ENCODE measurements around the gene FMO4. TPM values are rescaled to one million over a fixed set of nuclear protein-coding genes. Genes with fewer than 3 reads are reported as not detected.
"Not testable (repeated sequence)": the region's sequence is repeated elsewhere in the genome, so short reads cannot be mapped to it uniquely, and the experiment has no call there.

FMO4 gene
- polyA plus RNA-seq, 4 donors, result 4.8 to 24.1 (median 7.5) TPM

GRCh38 chr1:171280599-171280998 lies 33.4 kb upstream of the FMO4 start:
- WGBS, 3 donors, result 84 to 92% (median 87%) methylated on average over 7 of the region's 7 CpGs
- DNase-seq, result no peak
- Histone ChIP-seq H3K27me3 (ENCODE audit: control insufficient read depth in 3 of 3, insufficient read depth in 3 of 3, low read length in 3 of 3) (peaks cover 0 to 1% (median 0%) of the 10 kb centered on the region in 3 donors), H3K9me3 (ENCODE audit: control insufficient read depth in 2 of 2, insufficient read depth in 1 of 2, low read depth in 1 of 2, low read length in 1 of 2) (no peaks in the 10 kb centered on the region), H3K4me3 (ENCODE audit: low read depth in 1 of 3, low read length in 3 of 3) (no peak overlapping the region), H3K4me1 (ENCODE audit: control insufficient read depth in 3 of 3, insufficient read depth in 2 of 3, low read depth in 1 of 3, low read length in 2 of 3) (peaks cover 0 to 1% (median 0%) of the 10 kb centered on the region in 3 donors), H3K36me3 (ENCODE audit: control insufficient read depth in 3 of 3, insufficient read depth in 2 of 3, low read depth in 1 of 3, low read length in 3 of 3) (peaks cover 0 to 6% (median 0%) of the 10 kb centered on the region in 3 donors), H3K27ac (ENCODE audit: low read depth in 1 of 3, low read length in 2 of 3) (no peak overlapping the region)
- FAIRE-seq, result no peak

DNA sequence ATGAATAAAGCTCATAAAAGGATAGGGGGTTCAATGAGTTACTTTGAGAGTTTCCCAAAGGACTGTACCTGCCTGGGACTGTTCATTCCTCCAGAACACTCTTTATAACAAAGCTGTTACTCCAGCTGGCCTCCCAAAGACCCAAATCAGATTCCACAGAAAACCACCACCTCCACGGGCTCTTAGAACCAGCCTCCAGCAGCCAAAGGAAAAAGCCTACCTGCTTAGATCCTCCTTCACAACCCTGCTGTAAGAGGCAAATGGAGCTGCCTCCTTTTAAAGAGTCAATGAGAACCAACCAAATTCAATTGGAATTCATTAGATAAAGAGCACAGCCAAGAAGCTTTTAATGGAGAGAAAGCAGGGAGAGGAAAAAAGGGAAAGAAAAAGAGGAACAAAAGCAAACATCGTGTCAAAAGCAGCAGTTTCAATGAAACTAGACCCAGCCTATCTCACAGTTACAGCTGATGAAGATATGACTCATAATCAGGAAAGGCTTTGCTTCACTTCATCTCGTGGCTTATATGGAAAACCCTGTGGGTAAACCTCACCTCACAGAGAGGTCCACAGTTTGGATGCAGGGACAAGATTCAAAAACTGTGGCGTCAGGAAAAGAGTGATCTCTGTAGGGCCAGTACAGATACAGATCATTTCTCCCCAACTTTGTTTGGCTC lies 27.8 kb upstream of the FMO4 start:
- H3K4me1 ChIP-seq (ENCODE audit: control insufficient read depth in 3 of 3, insufficient read depth in 2 of 3, low read depth in 1 of 3, low read length in 2 of 3), result peaks cover 0 to 47% (median 0%) of the 10 kb centered on the region in 3 donors
- FAIRE-seq (no peak), DNase-seq (peak in 1 of 2 donors; percentile 68)
- WGBS, 3 donors, result 40 to 45% (median 41%) methylated on average over 4 of the region's 4 CpGs
- no peaks in the 10 kb centered on the region for H3K27me3 ChIP-seq (ENCODE audit: control insufficient read depth in 3 of 3, insufficient read depth in 3 of 3, low read length in 3 of 3)
- H3K36me3 ChIP-seq (ENCODE audit: control insufficient read depth in 3 of 3, insufficient read depth in 2 of 3, low read depth in 1 of 3, low read length in 3 of 3), result no peaks in the 10 kb centered on the region
- no peak overlapping the region for H3K4me3 ChIP-seq (ENCODE audit: low read depth in 1 of 3, low read length in 3 of 3)
- peak overlapping the region in 1 of 3 donors; percentile 87 for H3K27ac ChIP-seq (ENCODE audit: low read depth in 1 of 3, low read length in 2 of 3)
- no peaks in the 10 kb centered on the region for H3K9me3 ChIP-seq (ENCODE audit: control insufficient read depth in 2 of 2, insufficient read depth in 1 of 2, low read depth in 1 of 2, low read length in 1 of 2)

DNA sequence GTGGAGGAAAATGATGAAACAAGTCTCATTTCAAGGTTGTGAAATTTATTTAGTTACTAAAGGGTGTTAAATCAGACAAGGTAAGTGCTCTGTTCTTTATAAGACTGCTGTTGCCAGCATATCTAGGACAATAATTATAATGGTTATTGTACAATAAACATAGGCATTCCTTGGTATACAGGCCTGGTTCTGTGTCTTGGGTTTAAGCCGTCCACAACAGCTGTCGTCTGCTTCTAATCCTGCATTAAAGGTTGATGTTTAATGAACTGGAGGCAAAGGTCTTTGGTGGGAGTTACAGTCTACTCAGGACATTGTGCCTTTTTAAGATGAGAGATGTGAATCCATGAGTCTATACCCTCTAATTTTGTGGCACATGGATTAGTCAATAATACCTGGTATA lies 23.4 kb upstream of the FMO4 start:
- Histone ChIP-seq H3K4me3 (ENCODE audit: low read depth in 1 of 3, low read length in 3 of 3) (no peak overlapping the region), H3K4me1 (ENCODE audit: control insufficient read depth in 3 of 3, insufficient read depth in 2 of 3, low read depth in 1 of 3, low read length in 2 of 3) (peaks cover 0 to 61% (median 0%) of the 10 kb centered on the region in 3 donors), H3K27me3 (ENCODE audit: control insufficient read depth in 3 of 3, insufficient read depth in 3 of 3, low read length in 3 of 3) (peaks cover 0 to 3% (median 0%) of the 10 kb centered on the region in 3 donors), H3K9me3 (ENCODE audit: control insufficient read depth in 2 of 2, insufficient read depth in 1 of 2, low read depth in 1 of 2, low read length in 1 of 2) (no peaks in the 10 kb centered on the region), H3K36me3 (ENCODE audit: control insufficient read depth in 3 of 3, insufficient read depth in 2 of 3, low read depth in 1 of 3, low read length in 3 of 3) (no peaks in the 10 kb centered on the region), H3K27ac (ENCODE audit: low read depth in 1 of 3, low read length in 2 of 3) (peak overlapping the region in 1 of 3 donors; percentile 80)
- WGBS, 3 donors, result 21 to 53% (median 42%) methylated on average over 2 of the region's 2 CpGs
- DNase-seq (peak; percentile 11 to 71), FAIRE-seq (no peak)

DNA sequence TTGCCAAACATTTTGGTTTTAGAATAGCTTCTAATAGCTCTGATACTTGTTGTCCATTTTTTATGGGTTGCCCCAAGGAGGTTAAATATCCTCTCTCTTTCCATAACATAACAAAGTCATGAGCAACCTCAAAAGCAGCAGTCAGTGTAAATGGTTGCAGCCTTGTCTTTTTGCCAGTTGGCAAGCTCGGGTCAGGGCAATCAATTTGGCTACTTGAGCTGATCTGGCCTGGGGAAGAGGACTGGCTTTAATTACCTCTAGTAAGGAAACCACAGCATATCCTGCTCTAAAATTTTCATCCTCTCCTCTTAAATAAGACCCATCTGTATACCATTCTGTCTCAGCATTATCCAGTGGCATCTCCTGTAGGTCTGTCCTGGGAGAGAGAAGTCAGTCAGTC lies 21.2 kb upstream of the FMO4 start:
- Histone ChIP-seq H3K4me1 (ENCODE audit: control insufficient read depth in 3 of 3, insufficient read depth in 2 of 3, low read depth in 1 of 3, low read length in 2 of 3) (peaks cover 0 to 42% (median 0%) of the 10 kb centered on the region in 3 donors), H3K4me3 (ENCODE audit: low read depth in 1 of 3, low read length in 3 of 3) (no peak overlapping the region), H3K27me3 (ENCODE audit: control insufficient read depth in 3 of 3, insufficient read depth in 3 of 3, low read length in 3 of 3) (peaks cover 0 to 3% (median 0%) of the 10 kb centered on the region in 3 donors), H3K27ac (ENCODE audit: low read depth in 1 of 3, low read length in 2 of 3) (no peak overlapping the region), H3K9me3 (ENCODE audit: control insufficient read depth in 2 of 2, insufficient read depth in 1 of 2, low read depth in 1 of 2, low read length in 1 of 2) (peaks cover 0 to 12% of the 10 kb centered on the region in 2 donors), H3K36me3 (ENCODE audit: control insufficient read depth in 3 of 3, insufficient read depth in 2 of 3, low read depth in 1 of 3, low read length in 3 of 3) (no peaks in the 10 kb centered on the region)
- DNase-seq (no peak), FAIRE-seq (no peak)
- WGBS, 3 donors, result 36 to 57% (median 52%) methylated on average over 1 of the region's 1 CpG

DNA sequence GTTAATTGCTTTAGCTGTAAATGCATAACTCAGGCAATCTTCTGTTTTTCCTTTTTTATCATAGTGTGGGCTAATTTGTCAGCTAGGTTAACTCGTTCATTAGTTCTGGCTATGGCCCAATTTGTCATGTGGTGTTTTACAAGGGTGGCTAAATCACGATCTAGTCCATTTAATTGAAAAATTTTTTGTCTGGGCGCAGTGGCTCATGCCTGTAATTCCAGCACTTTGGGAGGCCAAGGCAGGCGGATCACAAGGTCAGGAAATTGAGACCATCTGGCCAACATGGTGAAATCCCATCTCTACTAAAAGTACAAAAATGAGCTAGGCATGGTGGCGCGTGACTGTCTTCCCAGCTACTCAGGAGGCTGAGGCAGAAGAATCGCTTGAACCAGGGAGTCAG lies 18.6 kb upstream of the FMO4 start:
- peaks cover 0 to 24% (median 0%) of the 10 kb centered on the region in 3 donors for H3K4me1 ChIP-seq (ENCODE audit: control insufficient read depth in 3 of 3, insufficient read depth in 2 of 3, low read depth in 1 of 3, low read length in 2 of 3)
- H3K4me3 ChIP-seq (ENCODE audit: low read depth in 1 of 3, low read length in 3 of 3); H3K36me3 ChIP-seq (ENCODE audit: control insufficient read depth in 3 of 3, insufficient read depth in 2 of 3, low read depth in 1 of 3, low read length in 3 of 3); H3K27me3 ChIP-seq (ENCODE audit: control insufficient read depth in 3 of 3, insufficient read depth in 3 of 3, low read length in 3 of 3); FAIRE-seq: not testable (repeated sequence)
- WGBS, 3 donors, result 69 to 73% (median 72%) methylated on average over 7 of the region's 7 CpGs
- peak in 1 of 2 donors; percentile 65 for DNase-seq
- peak overlapping the region in 1 of 3 donors; percentile 62 for H3K27ac ChIP-seq (ENCODE audit: low read depth in 1 of 3, low read length in 2 of 3)
- H3K9me3 ChIP-seq (ENCODE audit: control insufficient read depth in 2 of 2, insufficient read depth in 1 of 2, low read depth in 1 of 2, low read length in 1 of 2), result peaks cover 1 to 33% of the 10 kb centered on the region in 2 donors

GRCh38 chr1:171295821-171296220 lies 18.2 kb upstream of the FMO4 start:
- Histone ChIP-seq H3K9me3 (ENCODE audit: control insufficient read depth in 2 of 2, insufficient read depth in 1 of 2, low read depth in 1 of 2, low read length in 1 of 2) (peaks cover 1 to 33% of the 10 kb centered on the region in 2 donors), H3K4me3 (ENCODE audit: low read depth in 1 of 3, low read length in 3 of 3) (no peak overlapping the region), H3K4me1 (ENCODE audit: control insufficient read depth in 3 of 3, insufficient read depth in 2 of 3, low read depth in 1 of 3, low read length in 2 of 3) (peaks cover 0 to 19% (median 0%) of the 10 kb centered on the region in 3 donors), H3K36me3 (ENCODE audit: control insufficient read depth in 3 of 3, insufficient read depth in 2 of 3, low read depth in 1 of 3, low read length in 3 of 3) (no peaks in the 10 kb centered on the region), H3K27me3 (ENCODE audit: control insufficient read depth in 3 of 3, insufficient read depth in 3 of 3, low read length in 3 of 3) (peaks cover 0 to 3% (median 0%) of the 10 kb centered on the region in 3 donors), H3K27ac (ENCODE audit: low read depth in 1 of 3, low read length in 2 of 3) (peak overlapping the region in 1 of 3 donors; percentile 62)
- WGBS, 3 donors, result 84 to 91% (median 87%) methylated on average over 3 of the region's 3 CpGs
- DNase-seq, result no peak
- FAIRE-seq, result no peak

- 70 to 82% (median 74%) methylated on average over 2 of the region's 2 CpGs for WGBS, 3 donors
- H3K36me3 ChIP-seq (ENCODE audit: control insufficient read depth in 3 of 3, insufficient read depth in 2 of 3, low read depth in 1 of 3, low read length in 3 of 3), result no peaks in the 10 kb centered on the region
- no peak for FAIRE-seq
Observed at GRCh38 chr1:171296897-171297296, 17.1 kb upstream of the FMO4 start.

DNA sequence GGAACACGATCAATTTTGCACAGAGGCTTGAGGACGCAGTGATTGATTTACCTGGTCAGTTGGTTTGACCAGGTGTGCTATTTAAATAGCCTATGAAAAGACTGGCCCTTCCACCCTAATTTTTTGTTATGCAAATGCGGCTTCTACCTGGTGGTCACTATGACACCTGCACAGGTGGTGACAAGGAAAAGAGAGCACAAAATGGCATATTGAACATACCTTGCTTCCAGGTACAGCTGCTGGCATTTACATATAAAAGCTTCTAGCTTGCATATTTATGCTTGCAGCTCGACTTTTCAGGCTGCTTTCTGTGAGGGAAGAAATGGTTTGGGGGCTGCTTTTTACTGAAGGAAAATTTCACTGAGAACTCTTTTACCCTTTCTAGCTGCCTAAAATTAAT lies 15.3 kb upstream of the FMO4 start:
- H3K27ac ChIP-seq (ENCODE audit: low read depth in 1 of 3, low read length in 2 of 3), result no peak overlapping the region
- H3K27me3 ChIP-seq (ENCODE audit: control insufficient read depth in 3 of 3, insufficient read depth in 3 of 3, low read length in 3 of 3), result no peaks in the 10 kb centered on the region
- no peak for FAIRE-seq
- WGBS, 3 donors, result 80 to 93% (median 81%) methylated on average over 4 of the region's 4 CpGs
- H3K4me1 ChIP-seq (ENCODE audit: control insufficient read depth in 3 of 3, insufficient read depth in 2 of 3, low read depth in 1 of 3, low read length in 2 of 3), result peaks cover 0 to 14% (median 0%) of the 10 kb centered on the region in 3 donors
- no peaks in the 10 kb centered on the region for H3K36me3 ChIP-seq (ENCODE audit: control insufficient read depth in 3 of 3, insufficient read depth in 2 of 3, low read depth in 1 of 3, low read length in 3 of 3)
- peaks cover 1 to 33% of the 10 kb centered on the region in 2 donors for H3K9me3 ChIP-seq (ENCODE audit: control insufficient read depth in 2 of 2, insufficient read depth in 1 of 2, low read depth in 1 of 2, low read length in 1 of 2)
- no peak for DNase-seq
- no peak overlapping the region for H3K4me3 ChIP-seq (ENCODE audit: low read depth in 1 of 3, low read length in 3 of 3)

More at GRCh38 chr1:171296897-171297296, 17.1 kb upstream of the FMO4 start:
- no peak for DNase-seq
- Histone ChIP-seq H3K4me3 (ENCODE audit: low read depth in 1 of 3, low read length in 3 of 3) (no peak overlapping the region), H3K27me3 (ENCODE audit: control insufficient read depth in 3 of 3, insufficient read depth in 3 of 3, low read length in 3 of 3) (peaks cover 0 to 3% (median 0%) of the 10 kb centered on the region in 3 donors), H3K9me3 (ENCODE audit: control insufficient read depth in 2 of 2, insufficient read depth in 1 of 2, low read depth in 1 of 2, low read length in 1 of 2) (peaks cover 1 to 33% of the 10 kb centered on the region in 2 donors), H3K27ac (ENCODE audit: low read depth in 1 of 3, low read length in 2 of 3) (no peak overlapping the region), H3K4me1 (ENCODE audit: control insufficient read depth in 3 of 3, insufficient read depth in 2 of 3, low read depth in 1 of 3, low read length in 2 of 3) (peaks cover 0 to 14% (median 0%) of the 10 kb centered on the region in 3 donors)
